DOHH2 (cell line): ENCODE results near the gene BABAM2.
"Not testable (repeated sequence)": the region's sequence is repeated elsewhere in the genome, so short reads cannot be mapped to it uniquely, and the experiment has no call there.

Experiments
- H3F3A ChIP-seq: fragments of 200-600 bp; sonication (generic), shearing (Covaris generic); 2 replicates; pipeline ENCODE4 v1.6.0; 2016; ENCODE audit warnings: antibody characterized with exemption, mild to moderate bottlenecking; ENCODE audit not compliant: control insufficient read depth, insufficient read depth
- H3K27ac ChIP-seq: fragments of 200-600 bp; sonication (generic); 2 replicates; pipeline ENCODE4 v1.5.1; 2014; ENCODE audit warnings: low read depth, mild to moderate bottlenecking, low read length, moderate library complexity
- H3K27me3 ChIP-seq: fragments of 200-600 bp; sonication (generic); 2 replicates; pipeline ENCODE4 v1.6.1; 2014; ENCODE audit warnings: mild to moderate bottlenecking, low read length, mixed read lengths; ENCODE audit not compliant: control insufficient read depth
- H3K36me3 ChIP-seq: fragments of 200-600 bp; sonication (generic); 2 replicates; pipeline ENCODE4 v1.6.1; 2014; ENCODE audit warnings: mild to moderate bottlenecking, low read length, moderate library complexity, mixed read lengths; ENCODE audit not compliant: control insufficient read depth
- H3K4me1 ChIP-seq: fragments of 200-600 bp; sonication (generic); 2 replicates; pipeline ENCODE4 v1.6.1; 2014; ENCODE audit warnings: mild to moderate bottlenecking, low read length, mixed read lengths; ENCODE audit not compliant: control insufficient read depth
- H3K4me2 ChIP-seq: fragments of 200-600 bp; sonication (generic); 2 replicates; pipeline ENCODE4 v1.6.0; 2014; ENCODE audit warnings: mild to moderate bottlenecking, low read length, moderate library complexity
- H3K4me3 ChIP-seq: fragments of 200-600 bp; sonication (generic); 2 replicates; pipeline ENCODE4 v1.5.1; 2014; ENCODE audit warnings: mild to moderate bottlenecking, low read length, mixed read lengths
- H3K79me2 ChIP-seq: fragments of 200-600 bp; sonication (generic); 2 replicates; pipeline ENCODE4 v1.6.1; 2014; ENCODE audit warnings: mild to moderate bottlenecking, low read length, mixed read lengths; ENCODE audit not compliant: control insufficient read depth
- H3K9me2 ChIP-seq: fragments of 200-600 bp; sonication (generic); replicated peaks from 2 replicates; pipeline ENCODE4 v1.6.1; 2014; ENCODE audit warnings: mild to moderate bottlenecking, low read length, mixed read lengths; ENCODE audit not compliant: control insufficient read depth
- H3K9me3 ChIP-seq: fragments of 200-600 bp; sonication (generic); 2 replicates; pipeline ENCODE4 v1.6.1; 2014; ENCODE audit warnings: antibody characterized with exemption, low read length, mixed read lengths; ENCODE audit not compliant: control insufficient read depth, insufficient read depth
- H4K20me1 ChIP-seq: fragments of 200-600 bp; sonication (generic); 2 replicates; pipeline ENCODE4 v1.6.0; 2014; ENCODE audit warnings: low read depth, mild to moderate bottlenecking, antibody characterized with exemption, low read length, moderate library complexity; ENCODE audit not compliant: control insufficient read depth, insufficient read depth
- CTCF ChIP-seq: fragments of 200-600 bp; sonication (generic); IDR thresholded peaks from one replicate; pipeline ENCODE4 v1.5.1; 2014; ENCODE audit warnings: antibody characterized with exemption, mild to moderate bottlenecking, low read depth, low read length; ENCODE audit not compliant: poor library complexity, severe bottlenecking
- EZH2phosphoT487 ChIP-seq: fragments of 200-600 bp; sonication (generic); IDR thresholded peaks from 2 replicates; pipeline ENCODE4 v1.6.1; 2017; ENCODE audit warnings: borderline replicate concordance, mild to moderate bottlenecking, antibody characterized with exemption, low read length, moderate library complexity, mixed read lengths

BABAM2 gene

GRCh38 chr2:27875089-27875881 lies 15.2 kb upstream of the BABAM2 start:
- Histone ChIP-seq H3K79me2 (no peaks in the 10 kb centered on the region), H4K20me1 (no peaks in the 10 kb centered on the region), H3K4me2 (no peak overlapping the region), H3K9me2 (no peaks in the 10 kb centered on the region), H3F3A (no peaks in the 10 kb centered on the region), H3K27ac (no peak overlapping the region), H3K4me3 (no peak overlapping the region), H3K9me3 (no peaks in the 10 kb centered on the region), H3K4me1 (no peaks in the 10 kb centered on the region), H3K36me3 (no peaks in the 10 kb centered on the region), H3K27me3 (peaks cover 2% of the 10 kb centered on the region; the same call in 1 of the 2 replicates)
- TF ChIP-seq EZH2phosphoT487 (no peak), CTCF (no peak)

- Histone ChIP-seq H3K4me2 (no peak overlapping the region), H3K27ac (no peak overlapping the region), H3K36me3 (no peaks in the 10 kb centered on the region), H3K4me3 (no peak overlapping the region), H3K4me1 (no peaks in the 10 kb centered on the region), H3K9me2 (no peaks in the 10 kb centered on the region), H3F3A (no peaks in the 10 kb centered on the region), H3K27me3 (no peaks in the 10 kb centered on the region), H4K20me1 (no peaks in the 10 kb centered on the region), H3K79me2 (no peaks in the 10 kb centered on the region), H3K9me3 (no peaks in the 10 kb centered on the region)
- no peak for TF ChIP-seq EZH2phosphoT487
- TF ChIP-seq CTCF: no peak
Measured at GRCh38 chr2:27878825-27879224, 11.7 kb upstream of the BABAM2 start.

GRCh38 chr2:27881815-27882583 lies 8.5 kb upstream of the BABAM2 start:
- H3K27me3 ChIP-seq, H3F3A ChIP-seq, H3K27ac ChIP-seq, H3K36me3 ChIP-seq, H3K4me3 ChIP-seq, H3K4me1 ChIP-seq, H4K20me1 ChIP-seq, H3K9me3 ChIP-seq, H3K4me2 ChIP-seq, H3K9me2 ChIP-seq, H3K79me2 ChIP-seq: not testable (repeated sequence)

- not testable (repeated sequence) for H3K79me2 ChIP-seq
Measured at GRCh38 chr2:27882584-27882922, 8.0 kb upstream of the BABAM2 start.

More at GRCh38 chr2:27882584-27882922, 8.0 kb upstream of the BABAM2 start:
- H4K20me1 ChIP-seq, H3K9me3 ChIP-seq, H3F3A ChIP-seq, H3K27me3 ChIP-seq, H3K27ac ChIP-seq, H3K4me1 ChIP-seq, H3K36me3 ChIP-seq, H3K4me2 ChIP-seq, H3K9me2 ChIP-seq, H3K4me3 ChIP-seq: not testable (repeated sequence)
